T-helper 1 cell treated with Interleukin-12 subunit alpha and Interleukin-12 subunit beta and Interleukin-4 antibody, amounts not matched to agents 30 ng/mL and 1 ng/mL, for 36 hours (primary cell): ENCODE measurements around the gene NAA10. TPM values are rescaled to one million over a fixed set of nuclear protein-coding genes. Genes with fewer than 3 reads are reported as not detected.

Experiments
- intact Hi-C: fragments of 100-400 bp; cut with micrococcal nuclease; formaldehyde crosslinking; loops from one replicate; pipeline ENCODE4 v1.15.1; 2024
- total RNA-seq: library from RNA; stranded (reverse); gene quantifications from 2 replicates; pipeline ENCODE4 v1.2.3, GENCODE V29; 2022

Gene NAA10
- total RNA-seq, 1 donor from 2014 or later = 87.4 TPM

- intact Hi-C loops = no loop called here
These were observed 21.1 kb downstream of the NAA10 start for GRCh38 chrX:153913701-153914100.

- intact Hi-C loops = no loop called here
These were observed 21.6 kb downstream of the NAA10 start for GRCh38 chrX:153913211-153913610.

GRCh38 chrX:153911798-153912197, 23.0 kb downstream of the NAA10 start:
- intact Hi-C loops = no loop called here

DNA sequence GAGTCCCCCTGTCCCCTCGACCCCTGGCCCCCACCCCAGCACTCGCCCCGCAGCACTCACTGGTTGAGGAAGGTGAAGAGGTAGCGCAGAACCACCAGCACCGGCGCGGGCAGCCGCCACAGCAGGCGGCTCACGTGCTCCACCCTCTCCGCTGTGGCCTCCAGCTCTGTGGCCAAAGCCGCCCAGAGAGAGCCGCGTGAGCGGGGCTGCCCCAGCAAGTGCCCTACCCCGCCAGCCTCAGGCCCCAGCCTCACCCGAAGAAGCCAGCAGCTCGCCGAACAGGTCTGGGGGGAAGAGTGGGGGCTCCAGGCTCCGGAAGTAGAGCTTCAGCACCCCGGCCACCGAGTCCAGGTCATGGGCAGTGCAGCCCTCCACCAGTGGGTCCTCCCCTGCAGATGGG, 24.4 kb downstream of the NAA10 start:
- intact Hi-C loops = no loop called here

- intact Hi-C loops = no loop called here
These were observed 24.9 kb downstream of the NAA10 start for GRCh38 chrX:153909980-153910360.

GRCh38 chrX:153909024-153909979, 25.5 kb downstream of the NAA10 start:
- intact Hi-C loops = no loop called here

DNA sequence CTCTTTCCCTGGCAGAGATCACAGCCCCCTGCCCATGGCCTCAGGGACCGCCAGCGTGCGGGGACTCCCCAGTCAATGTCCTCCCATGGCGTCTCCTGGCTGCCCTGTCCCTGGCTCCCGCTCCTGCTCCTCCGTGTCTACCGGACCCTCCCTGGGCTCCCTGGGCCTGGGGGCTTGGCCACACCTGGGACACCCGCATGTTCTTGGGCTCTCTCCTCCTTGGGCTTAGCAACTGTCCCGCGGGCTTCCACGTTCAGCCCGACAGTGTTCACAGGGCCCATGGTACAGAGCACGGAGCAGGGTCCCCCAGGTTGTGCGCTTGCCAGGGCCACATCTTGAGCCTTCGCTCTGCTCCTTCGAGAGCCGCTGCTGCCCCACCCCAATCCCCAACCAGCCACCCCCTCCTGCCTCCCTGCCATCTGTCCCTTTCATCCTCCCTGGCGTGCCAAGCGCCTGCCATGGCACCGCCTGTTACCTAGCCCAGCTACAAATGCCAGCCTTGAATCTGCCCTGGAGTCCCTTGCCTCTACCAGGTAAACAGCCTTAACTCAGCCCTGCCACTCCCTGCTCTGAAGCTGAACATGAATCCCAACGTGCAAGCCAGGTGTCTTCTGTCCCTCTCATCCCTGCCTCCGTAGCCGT, 26.5 kb downstream of the NAA10 start:
- intact Hi-C loops = no loop called here

DNA sequence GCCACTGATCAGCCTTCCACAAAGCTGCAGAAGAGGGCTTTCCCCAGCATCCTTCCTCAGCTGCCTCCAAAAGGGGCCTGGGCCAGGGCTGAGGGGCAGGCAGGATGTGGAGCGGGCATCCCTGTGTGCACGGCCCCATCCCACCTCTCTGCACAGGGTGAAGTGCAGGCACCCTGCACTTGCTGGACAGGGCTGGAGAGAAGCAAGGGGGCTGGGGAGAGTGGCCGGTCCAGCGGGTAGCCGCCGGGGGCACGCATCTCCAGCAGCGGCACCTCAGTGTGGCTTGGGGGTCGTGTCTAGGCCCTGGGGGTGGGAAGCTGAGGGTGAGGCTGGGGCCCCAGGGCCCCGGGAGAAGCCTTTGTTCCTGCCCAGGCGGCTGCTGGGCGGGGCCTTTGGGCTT, 27.4 kb downstream of the NAA10 start:
- intact Hi-C loops = no loop called here

- intact Hi-C loops = no loop called here
These were observed 28.5 kb downstream of the NAA10 start for GRCh38 chrX:153906126-153906917.

DNA sequence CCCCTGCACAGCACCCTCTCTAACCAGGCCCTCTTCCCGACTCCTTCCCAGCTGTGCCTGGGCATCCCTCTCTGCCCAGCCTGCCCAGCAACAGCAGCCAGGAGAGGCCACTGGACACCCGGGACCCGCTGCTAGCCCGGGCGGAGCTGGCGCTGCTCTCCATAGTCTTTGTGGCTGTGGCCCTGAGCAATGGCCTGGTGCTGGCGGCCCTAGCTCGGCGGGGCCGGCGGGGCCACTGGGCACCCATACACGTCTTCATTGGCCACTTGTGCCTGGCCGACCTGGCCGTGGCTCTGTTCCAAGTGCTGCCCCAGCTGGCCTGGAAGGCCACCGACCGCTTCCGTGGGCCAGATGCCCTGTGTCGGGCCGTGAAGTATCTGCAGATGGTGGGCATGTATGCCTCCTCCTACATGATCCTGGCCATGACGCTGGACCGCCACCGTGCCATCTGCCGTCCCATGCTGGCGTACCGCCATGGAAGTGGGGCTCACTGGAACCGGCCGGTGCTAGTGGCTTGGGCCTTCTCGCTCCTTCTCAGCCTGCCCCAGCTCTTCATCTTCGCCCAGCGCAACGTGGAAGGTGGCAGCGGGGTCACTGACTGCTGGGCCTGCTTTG, 29.2 kb downstream of the NAA10 start:
- intact Hi-C loops = no loop called here

GRCh38 chrX:153903991-153904957, 30.6 kb downstream of the NAA10 start, which contains the start of gene AVPR2:
Gene AVPR2, plus strand, starts transcription at chrX:153904673. Its CDS starts 473 bp downstream, at chrX:153905146.
- intact Hi-C loops = no loop called here

DNA sequence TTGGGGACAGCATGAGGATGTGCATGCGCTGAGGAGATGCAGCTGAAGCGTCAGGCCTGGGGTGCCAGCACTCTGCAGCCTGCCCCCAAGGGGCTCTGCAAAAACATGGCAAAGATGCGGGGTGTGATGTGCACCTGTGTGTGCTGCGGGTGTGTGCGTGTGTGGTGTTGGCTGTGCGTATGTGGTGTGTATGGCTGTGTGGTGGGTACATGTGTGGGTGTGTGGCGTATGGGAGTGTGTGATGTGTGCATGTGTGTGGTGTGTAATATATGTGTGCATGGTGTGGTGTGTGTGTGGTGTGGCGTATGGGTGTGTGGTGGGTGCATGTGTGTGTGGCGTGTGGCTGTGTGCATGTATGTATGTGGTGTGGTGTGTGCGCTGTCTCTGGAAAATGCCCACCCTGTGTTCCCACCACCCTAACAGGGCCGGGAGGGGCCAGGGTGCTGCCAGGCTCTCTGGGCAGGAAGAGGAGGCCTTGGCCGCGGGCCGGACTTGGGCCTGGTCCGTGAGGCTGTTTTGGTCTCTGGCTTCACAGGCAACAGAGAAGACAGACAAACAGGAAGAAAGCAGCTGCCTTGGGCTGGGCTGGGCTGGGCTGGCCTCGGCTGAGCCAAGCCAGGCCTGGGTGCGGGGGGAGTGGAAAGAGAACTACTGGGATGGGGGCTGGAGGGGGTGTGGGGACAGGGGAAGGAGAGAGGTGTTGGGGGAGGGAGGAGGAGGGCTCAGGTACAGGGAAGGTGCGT, 31.4 kb downstream of the NAA10 start:
- intact Hi-C loops = no loop called here

DNA sequence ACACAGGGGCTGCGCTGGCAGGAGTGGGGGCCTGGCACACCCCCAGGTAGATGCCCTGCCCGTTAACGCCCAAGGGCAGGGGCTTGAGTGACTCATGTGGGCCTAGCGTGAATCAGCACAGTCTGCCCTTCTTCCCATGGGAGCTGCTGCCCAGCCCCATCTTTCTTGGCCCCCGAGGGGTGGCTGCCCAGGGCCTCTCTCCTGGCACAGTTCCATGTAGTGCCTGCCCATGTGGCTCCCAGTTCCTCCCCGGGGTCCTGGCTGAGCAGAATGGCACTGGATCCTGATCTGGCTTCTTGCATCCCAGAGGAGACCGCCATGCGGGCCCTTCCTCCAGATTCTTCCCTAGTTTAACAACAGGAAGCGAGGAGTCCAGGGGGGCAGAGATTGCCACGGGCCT, 32.5 kb downstream of the NAA10 start:
- intact Hi-C loops = no loop called here

DNA sequence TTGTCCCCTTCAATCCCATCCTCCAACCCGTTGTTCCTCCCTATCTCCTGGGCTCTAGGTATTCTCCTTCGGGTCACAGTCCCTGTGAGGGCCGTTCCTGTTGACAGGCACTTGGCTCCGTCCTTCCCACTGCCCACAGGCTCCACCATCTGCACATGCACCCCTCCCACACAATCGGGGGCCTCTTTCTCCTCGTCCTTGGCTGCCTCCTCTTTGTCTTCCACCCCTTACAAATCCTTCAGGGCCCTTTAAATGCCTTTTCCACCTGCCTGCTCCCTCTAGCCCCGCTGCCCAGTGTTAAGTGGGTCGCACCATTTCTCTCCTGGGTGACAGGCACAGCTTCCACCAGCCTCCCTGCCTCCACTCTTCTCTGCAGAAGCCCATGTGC, 33.1 kb downstream of the NAA10 start:
- intact Hi-C loops = loop anchor here (2.0 kb wide), 2 partner anchors 23 to 45 kb away; no protein-coding TSS in a partner anchor

DNA sequence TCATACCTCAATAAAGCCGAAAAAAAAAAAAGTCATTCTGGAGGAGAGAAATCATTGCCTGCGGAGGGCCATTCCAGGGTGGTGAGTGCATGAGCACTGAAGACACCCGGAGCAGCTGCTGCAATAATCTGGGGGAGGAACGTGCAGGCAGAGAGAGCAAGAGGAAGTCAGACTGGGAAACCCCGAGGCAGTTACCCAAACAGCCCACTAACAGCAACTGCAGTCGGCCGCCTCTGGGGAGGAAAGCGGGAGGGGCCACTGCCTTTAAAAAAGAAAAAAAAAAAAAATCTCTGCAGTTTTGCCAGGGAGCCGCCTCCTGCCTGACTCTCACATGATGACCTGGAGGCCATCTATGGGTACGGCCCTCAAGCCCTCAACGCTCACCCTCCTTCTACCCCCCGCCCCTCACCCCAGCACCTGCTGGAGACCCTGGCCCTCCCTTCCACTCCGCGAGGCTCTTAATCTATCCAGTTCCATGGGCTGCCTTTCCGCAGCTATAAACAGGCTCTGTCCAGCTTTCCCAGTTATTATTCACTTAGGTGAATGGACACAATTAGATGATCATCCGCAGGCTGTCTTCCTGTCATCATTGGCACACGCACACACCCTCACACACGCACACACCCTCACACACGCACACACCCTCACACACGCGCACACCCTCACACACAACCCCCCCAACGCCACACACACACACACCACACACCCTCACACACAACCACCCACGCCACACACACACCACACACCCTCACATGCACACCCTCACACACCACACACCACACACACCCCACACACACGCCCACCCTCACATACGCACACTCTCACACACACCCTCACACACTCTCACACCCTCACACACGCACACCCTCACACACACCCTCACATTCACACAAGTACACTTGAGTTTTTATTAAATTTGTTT, 33.7 kb downstream of the NAA10 start:
- intact Hi-C loops = loop anchor here (2.0 kb wide), 2 partner anchors 24 to 46 kb away; no protein-coding TSS in a partner anchor

GRCh38 chrX:153897899-153898298, 36.9 kb downstream of the NAA10 start:
- intact Hi-C loops = no loop called here

DNA sequence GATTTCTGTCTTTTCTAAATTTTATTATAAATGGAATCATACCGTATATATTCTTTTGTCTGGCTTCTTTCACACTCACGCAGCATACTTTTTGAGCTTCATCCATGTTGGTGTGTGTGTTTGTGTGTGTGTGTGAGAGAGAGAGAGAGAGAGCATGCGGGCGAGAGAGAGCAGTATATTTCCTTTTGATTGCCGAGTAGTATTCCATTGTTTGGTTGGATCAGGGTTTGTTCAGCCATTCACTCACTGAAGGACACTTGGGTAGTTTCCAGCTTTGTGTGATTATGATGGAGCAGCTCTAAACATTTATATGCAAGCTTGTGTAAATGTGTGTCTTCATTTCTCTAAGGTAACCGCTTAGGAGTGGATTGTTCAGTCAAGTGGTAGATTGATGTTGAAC, 45.7 kb downstream of the NAA10 start:
- intact Hi-C loops = loop anchor here (5.0 kb wide), 1 partner anchor 38 kb away; the partner anchor contains the start of gene ARHGAP4

- intact Hi-C loops = loop anchor here (5.0 kb wide), 1 partner anchor 39 kb away; the partner anchor contains the start of gene ARHGAP4
These were observed 46.5 kb downstream of the NAA10 start for GRCh38 chrX:153888344-153888743.
